GM12878 (cell line): ENCODE results near the gene SNED1. TPM values are rescaled to one million over a fixed set of nuclear protein-coding genes. Genes with fewer than 3 reads are reported as not detected.

Experiments
- ATAC-seq: fragments of 200-7000 bp; cut with Tn5 transposase; 3 replicates; pipeline ENCODE4 v1.9.1; 2020; ENCODE audit warnings: mild to moderate bottlenecking, moderate library complexity
- BruUV-seq: library from RNA; stranded (reverse); fragments of 400-500 nt; replicated peaks from 2 replicates; lab custom pipeline; 2021; lab: Mats Ljungman, UMichigan
- CTCF ChIA-PET: fragments of 300-600 bp; sonication (Branson Sonifier 250); formaldehyde crosslinking; extraction: SDS; loops from one replicate; lab custom pipeline; 2021; ENCODE audit warnings: inconsistent platforms; lab: Yijun Ruan, JAX
- POLR2A ChIA-PET: fragments of 350-600 bp; formaldehyde crosslinking; extraction: SDS; loops from one replicate; lab custom pipeline; 2021; ENCODE audit warnings: inconsistent platforms; lab: Charles Lee
- RAD21 ChIA-PET: fragments of 300-600 bp; sonication (Branson Sonifier 250); formaldehyde crosslinking; loops from one replicate; lab custom pipeline; 2023; ENCODE audit warnings: antibody characterized with exemption; ENCODE audit not compliant: unreplicated experiment; lab: Charles Lee
- SMC1A ChIA-PET: fragments of 300-600 bp; sonication (Branson Sonifier 250); formaldehyde crosslinking; loops from one replicate; lab custom pipeline; 2023; ENCODE audit not compliant: unreplicated experiment, uncharacterized antibody; lab: Charles Lee
- DNase-seq: peaks from one replicate; pipeline ENCODE4 v3.0.0-alpha.2; 2011; ENCODE audit warnings: low read depth, low spot score
- FAIRE-seq: peaks from 3 replicates; lab custom pipeline; 2011; peaks lifted over from hg19 to GRCh38; lab: Jason Lieb, UNC
- H2AFZ ChIP-seq: 2 replicates; pipeline ENCODE4 v1.6.0; 2011; ENCODE audit warnings: low read depth, low read length, control low read depth; ENCODE audit not compliant: control insufficient read depth
- H3K27ac ChIP-seq: 2 replicates; pipeline ENCODE4 v1.5.1; 2011; ENCODE audit warnings: control low read depth; ENCODE audit not compliant: control insufficient read depth, insufficient read depth
- H3K27me3 ChIP-seq, 2 experiments: replicated peaks in 1 of 2; 2 replicates each; pipeline versions ENCODE4 v1.6.0 to v1.6.1; 2011; ENCODE audit warnings: low read length in 1 of 2; ENCODE audit not compliant: control insufficient read depth in 2 of 2, insufficient read depth in 2 of 2
- H3K36me3 ChIP-seq, 2 experiments: 2 replicates each; pipeline ENCODE4 v1.5.1; 2011; ENCODE audit warnings: low read length in 1 of 2; ENCODE audit not compliant: control insufficient read depth in 2 of 2, insufficient read depth in 2 of 2
- H3K4me1 ChIP-seq: 2 replicates; pipeline ENCODE4 v1.6.1; 2011; ENCODE audit warnings: mild to moderate bottlenecking, low read length, moderate library complexity, mixed read lengths; ENCODE audit not compliant: control insufficient read depth, insufficient read depth
- H3K4me2 ChIP-seq: 2 replicates; pipeline ENCODE4 v1.6.0; 2011; ENCODE audit warnings: control low read depth; ENCODE audit not compliant: control insufficient read depth, insufficient read depth
- H3K4me3 ChIP-seq: fragments of 200-600 bp; sonication (generic); 2 replicates; pipeline ENCODE4 v1.5.1; 2016
- H3K79me2 ChIP-seq: 2 replicates; pipeline ENCODE4 v1.6.0; 2011; ENCODE audit warnings: low read length; ENCODE audit not compliant: control insufficient read depth, insufficient read depth
- H3K9ac ChIP-seq: 2 replicates; pipeline ENCODE4 v1.8.0; 2011; ENCODE audit warnings: low read length, control low read depth, mixed read lengths; ENCODE audit not compliant: control insufficient read depth, insufficient read depth
- H3K9me3 ChIP-seq: replicated peaks from 3 replicates; pipeline ENCODE4 v1.5.1; 2011; ENCODE audit warnings: mild to moderate bottlenecking, low read length; ENCODE audit not compliant: control insufficient read depth, insufficient read depth
- H4K20me1 ChIP-seq: 2 replicates; pipeline ENCODE4 v1.6.0; 2011; ENCODE audit not compliant: control insufficient read depth, insufficient read depth
- NFYA ChIP-seq: IDR thresholded peaks from 2 replicates; pipeline ENCODE4 v1.6.1; 2011; ENCODE audit warnings: low read depth, mild to moderate bottlenecking, low read length, improper control_type of control experiment, borderline replicate concordance
- PAX8 ChIP-seq: fragments of 450-650 bp; IDR thresholded peaks from 2 replicates; pipeline ENCODE4 v1.6.1; 2017; ENCODE audit warnings: mild to moderate bottlenecking, moderate library complexity
- RUNX3 ChIP-seq: IDR thresholded peaks from 2 replicates; pipeline ENCODE4 v1.6.1; 2012; ENCODE audit warnings: low read length, inconsistent platforms
- SRF ChIP-seq, 2 experiments: IDR thresholded peaks; 2 replicates each; pipeline ENCODE4 v1.6.1; 2011; ENCODE audit warnings: low read depth in 2 of 2, low read length in 2 of 2, mild to moderate bottlenecking in 1 of 2, moderate library complexity in 1 of 2
- WRNIP1 ChIP-seq: IDR thresholded peaks from 2 replicates; pipeline ENCODE4 v1.6.1; 2011; ENCODE audit warnings: low read depth, low read length, improper control_type of control experiment, borderline replicate concordance
- YY1 ChIP-seq: IDR thresholded peaks from 2 replicates; pipeline ENCODE4 v1.6.1; 2011; ENCODE audit warnings: low read depth, mild to moderate bottlenecking, low read length
- ZSCAN29 ChIP-seq: fragments of 450-650 bp; IDR thresholded peaks from 2 replicates; pipeline ENCODE4 v1.6.1; 2017; ENCODE audit warnings: mild to moderate bottlenecking, moderate library complexity
- WGBS: methylation state at CpG from one replicate; pipeline ENCODE4 v1.1.6; 2016; ENCODE audit warnings: low lambda C conversion rate; ENCODE audit not compliant: insufficient replicate concordance, insufficient coverage; ENCODE audit errors: missing lambda C conversion rate; 5-methylcytosine and 5-hydroxymethylcytosine counted together
- in situ Hi-C: fragments of 300-500 bp; cut with MboI; formaldehyde crosslinking; loops from 9 replicates; pipeline ENCODE4 v1.14.3; 2018; ENCODE audit warnings: mixed read lengths
- intact Hi-C: fragments of 100-400 bp; cut with micrococcal nuclease; formaldehyde crosslinking; loops from one replicate; pipeline ENCODE4 v1.14.2; 2022; ENCODE audit not compliant: unreplicated experiment
- polyA plus RNA-seq, 11 experiments: library from polyadenylated mRNA; depleted of rRNA in 4 of 11; unstranded in 6 of 11; stranded (reverse) in 5 of 11; fragments of >200 nt; fragmentation: Nextera tagmentation in 4 of 11; fragmentation: Illumina TruSeq in 1 of 11; extraction: Ambion mirVana in 4 of 11; extraction: Trizol in 1 of 11; gene quantifications; 1 replicate in 1 of 11; 2 replicates in 10 of 11; pipeline versions ENCODE4 v1.2.1 to v1.2.3, GENCODE V29; 2011 to 2016; ENCODE audit warnings: inconsistent platforms in 2 of 11, missing spikeins in 2 of 11, low read depth in 1 of 11
- total RNA-seq, 4 experiments: library from RNA; depleted of rRNA in 3 of 4; stranded (reverse); fragments of >200 nt in 3 of 4; fragmentation: Illumina TruSeq in 1 of 4; extraction: Trizol in 1 of 4; gene quantifications; 2 replicates each; pipeline versions ENCODE4 v1.2.1 to v1.2.3, GENCODE V29; 2013 to 2021
- TF ChIP-seq, protein P1 (sequence below): fragments of 450-650 bp; IDR thresholded peaks from 2 replicates; pipeline ENCODE4 v1.6.1; 2018; ENCODE audit warnings: borderline replicate concordance, mild to moderate bottlenecking; ENCODE audit not compliant: partially characterized antibody
- TF ChIP-seq, protein P2 (sequence below), 3 experiments: IDR thresholded peaks in 2 of 3; conservative IDR thresholded peaks in 1 of 3; 2 replicates each; pipeline ENCODE4 v1.5.1; 2011; ENCODE audit warnings: low read depth in 3 of 3, low read length in 3 of 3, mild to moderate bottlenecking in 3 of 3, control low read depth in 2 of 3, moderate library complexity in 2 of 3, inconsistent platforms in 1 of 3, mixed read lengths in 1 of 3; ENCODE audit not compliant: control insufficient read depth in 2 of 3, insufficient read depth in 1 of 3; ENCODE audit errors: extremely low read depth in 1 of 3
- TF ChIP-seq, protein P3 (sequence below): IDR thresholded peaks from 2 replicates; pipeline ENCODE4 v1.6.1; 2012; ENCODE audit warnings: mild to moderate bottlenecking, low read depth, low read length
- TF ChIP-seq, protein P4 (sequence below): fragments of 450-650 bp; IDR thresholded peaks from 2 replicates; pipeline ENCODE4 v1.6.1; 2014; ENCODE audit warnings: mild to moderate bottlenecking

Gene SNED1
- total and polyA plus RNA-seq, 10 of the 15 experiments (the other 5 are each of a cell fraction or from before 2014, with no cell fraction given) = 0.05 to 8.4 (median 3.0) TPM

DNA sequence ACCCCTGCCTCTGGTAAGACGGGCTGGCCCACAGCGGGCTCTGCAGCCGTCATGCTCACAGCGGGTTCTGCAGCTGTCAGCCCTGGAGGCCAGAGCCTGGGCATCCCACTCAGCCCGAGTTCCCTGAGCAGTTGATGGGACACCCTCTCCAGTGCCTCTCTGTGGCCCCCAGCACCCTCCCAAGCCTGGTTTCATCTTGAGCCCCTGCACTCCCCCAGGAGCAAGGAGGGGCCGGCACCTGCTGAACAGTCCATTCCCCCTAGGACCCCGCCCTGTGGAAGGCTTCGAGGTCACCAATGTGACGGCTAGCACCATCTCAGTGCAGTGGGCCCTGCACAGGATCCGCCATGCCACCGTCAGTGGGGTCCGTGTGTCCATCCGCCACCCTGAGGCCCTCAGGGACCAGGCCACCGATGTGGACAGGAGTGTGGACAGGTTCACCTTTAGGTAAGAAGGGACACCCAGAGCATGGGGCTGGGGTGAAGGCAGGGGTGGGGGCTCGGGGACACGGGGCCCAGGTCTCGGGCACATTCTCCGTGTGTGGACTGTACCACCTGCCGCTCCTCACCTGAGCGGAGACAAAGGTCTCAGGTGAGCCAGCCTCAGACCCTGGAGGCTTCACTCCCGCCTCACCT is 69.2 kb downstream of the SNED1 start (continued):
- TF ChIP-seq, protein P1, sequence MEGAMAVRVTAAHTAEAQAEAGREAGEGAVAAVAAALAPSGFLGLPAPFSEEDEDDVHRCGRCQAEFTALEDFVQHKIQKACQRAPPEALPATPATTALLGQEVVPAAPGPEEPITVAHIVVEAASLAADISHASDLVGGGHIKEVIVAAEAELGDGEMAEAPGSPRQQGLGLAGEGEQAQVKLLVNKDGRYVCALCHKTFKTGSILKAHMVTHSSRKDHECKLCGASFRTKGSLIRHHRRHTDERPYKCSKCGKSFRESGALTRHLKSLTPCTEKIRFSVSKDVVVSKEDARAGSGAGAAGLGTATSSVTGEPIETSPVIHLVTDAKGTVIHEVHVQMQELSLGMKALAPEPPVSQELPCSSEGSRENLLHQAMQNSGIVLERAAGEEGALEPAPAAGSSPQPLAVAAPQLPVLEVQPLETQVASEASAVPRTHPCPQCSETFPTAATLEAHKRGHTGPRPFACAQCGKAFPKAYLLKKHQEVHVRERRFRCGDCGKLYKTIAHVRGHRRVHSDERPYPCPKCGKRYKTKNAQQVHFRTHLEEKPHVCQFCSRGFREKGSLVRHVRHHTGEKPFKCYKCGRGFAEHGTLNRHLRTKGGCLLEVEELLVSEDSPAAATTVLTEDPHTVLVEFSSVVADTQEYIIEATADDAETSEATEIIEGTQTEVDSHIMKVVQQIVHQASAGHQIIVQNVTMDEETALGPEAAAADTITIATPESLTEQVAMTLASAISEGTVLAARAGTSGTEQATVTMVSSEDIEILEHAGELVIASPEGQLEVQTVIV = no peak
- TF ChIP-seq, all 136 proteins: peak for 0

DNA sequence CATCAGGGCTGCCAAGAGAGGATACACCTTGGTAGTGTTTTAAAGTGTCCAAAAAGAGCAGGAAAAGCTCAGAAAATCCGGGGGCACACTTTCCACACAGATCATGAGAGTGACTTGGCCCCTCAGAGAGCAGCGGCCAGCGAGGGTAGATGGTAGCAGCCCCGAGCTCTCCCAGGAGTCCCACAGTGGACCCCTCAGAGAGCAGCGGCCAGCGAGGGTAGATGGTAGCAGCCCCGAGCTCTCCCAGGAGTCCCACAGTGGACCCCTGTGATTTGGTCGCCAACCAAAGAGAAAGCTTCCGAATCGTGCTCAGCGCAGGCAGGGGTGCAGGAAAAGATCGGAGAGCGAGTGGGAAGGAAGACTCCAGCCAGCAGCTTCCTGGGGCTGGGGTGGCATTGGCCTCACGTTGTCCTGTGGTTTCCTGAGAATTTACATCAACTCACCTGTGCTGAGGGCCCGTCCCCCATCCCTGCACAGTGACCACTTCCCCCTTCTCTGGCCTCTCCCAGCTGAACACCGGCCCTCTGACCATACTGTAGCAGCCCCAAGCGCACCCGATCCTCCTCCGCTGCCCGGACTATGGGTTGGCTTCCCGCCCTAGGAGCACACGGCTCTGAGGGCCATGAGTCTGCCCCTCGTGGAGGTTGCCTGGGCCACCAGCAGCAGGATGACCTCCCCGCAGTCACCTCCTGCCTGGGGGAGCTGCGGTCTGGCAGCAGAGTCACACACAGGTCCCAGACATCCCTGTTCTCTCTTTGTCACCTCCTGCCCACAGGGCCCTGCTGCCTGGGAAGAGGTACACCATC is 69.9 kb downstream of the SNED1 start:
- Histone ChIP-seq H4K20me1 (no peaks in the 10 kb centered on the region), H3K4me1 (no peaks in the 10 kb centered on the region), H3K27ac (no peak overlapping the region), H3K9me3 (no peaks in the 10 kb centered on the region), H3K4me2 (no peak overlapping the region), H2AFZ (no peak overlapping the region), H3K9ac (no peak overlapping the region), H3K4me3 (no peak overlapping the region), H3K27me3 (no peaks in the 10 kb centered on the region; a peak in 1 of 4 replicates), H3K79me2 (no peaks in the 10 kb centered on the region), H3K36me3 (no peaks in the 10 kb centered on the region)
- POLR2A ChIA-PET = interaction anchor here (1.0 kb wide), 1 partner anchor 11 kb away, joined by 3 read pairs; no protein-coding TSS in a partner anchor
- in situ Hi-C loops (no loop called here), intact Hi-C loops (no loop called here)
- 42% methylated on average over 24 of the region's 25 CpGs for WGBS
- no peak for FAIRE-seq
- no TSS peak for BruUV-seq
- SMC1A ChIA-PET = interaction anchor here (1.3 kb wide), 1 partner anchor 83 kb away, joined by 3 read pairs; no protein-coding TSS in a partner anchor
- ATAC-seq = no peak
- no peak for DNase-seq
- RAD21 ChIA-PET = no interaction called here
- CTCF ChIA-PET = no interaction called here
- TF ChIP-seq RUNX3 (no peak), YY1 (no peak), NFYA (no peak), SRF (IDR thresholded peaks at IDR 0.05; ENCODE audit: low read depth in 2 of 2, low read length in 2 of 2) (no peak), PAX8 (no peak), WRNIP1 (no peak), ZSCAN29 (no peak)
- TF ChIP-seq, protein P2, sequence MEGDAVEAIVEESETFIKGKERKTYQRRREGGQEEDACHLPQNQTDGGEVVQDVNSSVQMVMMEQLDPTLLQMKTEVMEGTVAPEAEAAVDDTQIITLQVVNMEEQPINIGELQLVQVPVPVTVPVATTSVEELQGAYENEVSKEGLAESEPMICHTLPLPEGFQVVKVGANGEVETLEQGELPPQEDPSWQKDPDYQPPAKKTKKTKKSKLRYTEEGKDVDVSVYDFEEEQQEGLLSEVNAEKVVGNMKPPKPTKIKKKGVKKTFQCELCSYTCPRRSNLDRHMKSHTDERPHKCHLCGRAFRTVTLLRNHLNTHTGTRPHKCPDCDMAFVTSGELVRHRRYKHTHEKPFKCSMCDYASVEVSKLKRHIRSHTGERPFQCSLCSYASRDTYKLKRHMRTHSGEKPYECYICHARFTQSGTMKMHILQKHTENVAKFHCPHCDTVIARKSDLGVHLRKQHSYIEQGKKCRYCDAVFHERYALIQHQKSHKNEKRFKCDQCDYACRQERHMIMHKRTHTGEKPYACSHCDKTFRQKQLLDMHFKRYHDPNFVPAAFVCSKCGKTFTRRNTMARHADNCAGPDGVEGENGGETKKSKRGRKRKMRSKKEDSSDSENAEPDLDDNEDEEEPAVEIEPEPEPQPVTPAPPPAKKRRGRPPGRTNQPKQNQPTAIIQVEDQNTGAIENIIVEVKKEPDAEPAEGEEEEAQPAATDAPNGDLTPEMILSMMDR (IDR thresholded peaks at IDR 0.05 in 2 of 3, conservative IDR thresholded peaks at IDR 0.05 in 1 of 3; ENCODE audit: control insufficient read depth in 2 of 3, extremely low read depth in 1 of 3, insufficient read depth in 1 of 3, low read depth in 3 of 3, low read length in 3 of 3) = no peak
- TF ChIP-seq, protein P3, sequence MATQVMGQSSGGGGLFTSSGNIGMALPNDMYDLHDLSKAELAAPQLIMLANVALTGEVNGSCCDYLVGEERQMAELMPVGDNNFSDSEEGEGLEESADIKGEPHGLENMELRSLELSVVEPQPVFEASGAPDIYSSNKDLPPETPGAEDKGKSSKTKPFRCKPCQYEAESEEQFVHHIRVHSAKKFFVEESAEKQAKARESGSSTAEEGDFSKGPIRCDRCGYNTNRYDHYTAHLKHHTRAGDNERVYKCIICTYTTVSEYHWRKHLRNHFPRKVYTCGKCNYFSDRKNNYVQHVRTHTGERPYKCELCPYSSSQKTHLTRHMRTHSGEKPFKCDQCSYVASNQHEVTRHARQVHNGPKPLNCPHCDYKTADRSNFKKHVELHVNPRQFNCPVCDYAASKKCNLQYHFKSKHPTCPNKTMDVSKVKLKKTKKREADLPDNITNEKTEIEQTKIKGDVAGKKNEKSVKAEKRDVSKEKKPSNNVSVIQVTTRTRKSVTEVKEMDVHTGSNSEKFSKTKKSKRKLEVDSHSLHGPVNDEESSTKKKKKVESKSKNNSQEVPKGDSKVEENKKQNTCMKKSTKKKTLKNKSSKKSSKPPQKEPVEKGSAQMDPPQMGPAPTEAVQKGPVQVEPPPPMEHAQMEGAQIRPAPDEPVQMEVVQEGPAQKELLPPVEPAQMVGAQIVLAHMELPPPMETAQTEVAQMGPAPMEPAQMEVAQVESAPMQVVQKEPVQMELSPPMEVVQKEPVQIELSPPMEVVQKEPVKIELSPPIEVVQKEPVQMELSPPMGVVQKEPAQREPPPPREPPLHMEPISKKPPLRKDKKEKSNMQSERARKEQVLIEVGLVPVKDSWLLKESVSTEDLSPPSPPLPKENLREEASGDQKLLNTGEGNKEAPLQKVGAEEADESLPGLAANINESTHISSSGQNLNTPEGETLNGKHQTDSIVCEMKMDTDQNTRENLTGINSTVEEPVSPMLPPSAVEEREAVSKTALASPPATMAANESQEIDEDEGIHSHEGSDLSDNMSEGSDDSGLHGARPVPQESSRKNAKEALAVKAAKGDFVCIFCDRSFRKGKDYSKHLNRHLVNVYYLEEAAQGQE = no peak
- TF ChIP-seq, protein P4, sequence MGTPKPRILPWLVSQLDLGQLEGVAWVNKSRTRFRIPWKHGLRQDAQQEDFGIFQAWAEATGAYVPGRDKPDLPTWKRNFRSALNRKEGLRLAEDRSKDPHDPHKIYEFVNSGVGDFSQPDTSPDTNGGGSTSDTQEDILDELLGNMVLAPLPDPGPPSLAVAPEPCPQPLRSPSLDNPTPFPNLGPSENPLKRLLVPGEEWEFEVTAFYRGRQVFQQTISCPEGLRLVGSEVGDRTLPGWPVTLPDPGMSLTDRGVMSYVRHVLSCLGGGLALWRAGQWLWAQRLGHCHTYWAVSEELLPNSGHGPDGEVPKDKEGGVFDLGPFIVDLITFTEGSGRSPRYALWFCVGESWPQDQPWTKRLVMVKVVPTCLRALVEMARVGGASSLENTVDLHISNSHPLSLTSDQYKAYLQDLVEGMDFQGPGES = no peak
